HepG2 (cell line): ENCODE measurements around the gene PGLYRP4. TPM values are rescaled to one million over a fixed set of nuclear protein-coding genes. Genes with fewer than 3 reads are reported as not detected.

Source experiments
- ATAC-seq: fragments of 200-7000 bp; cut with Tn5 transposase; 3 replicates; pipeline ENCODE4 v1.9.1; 2020; ENCODE audit warnings: mild to moderate bottlenecking, moderate library complexity
- BruUV-seq: library from RNA; stranded (reverse); fragments of 400-500 nt; replicated peaks from 2 replicates; lab custom pipeline; 2021; lab: Mats Ljungman, UMichigan
- CTCF ChIA-PET: fragments of 300-600 bp; formaldehyde crosslinking; extraction: SDS; loops from one replicate; lab custom pipeline; 2021; ENCODE audit warnings: low total read pairs, inconsistent platforms, low intra/inter-chr PET ratio; lab: Yijun Ruan, JAX
- POLR2A ChIA-PET: fragments of 350-600 bp; sonication (Branson Sonifier 250); formaldehyde crosslinking; loops from one replicate; lab custom pipeline; 2020; ENCODE audit warnings: antibody characterized with exemption, inconsistent platforms; lab: Yijun Ruan, JAX
- DNase-seq: peaks from one replicate; pipeline ENCODE4 v3.0.0-alpha.2; 2015; ENCODE audit warnings: low spot score
- FAIRE-seq: peaks from 3 replicates; lab custom pipeline; 2011; peaks lifted over from hg19 to GRCh38; lab: Jason Lieb, UNC
- H2AFZ ChIP-seq: one replicate; pipeline ENCODE4 v1.6.1; 2011; ENCODE audit warnings: low read length, inconsistent platforms
- H3K27ac ChIP-seq: fragments of 300-600 bp; 3 replicates; pipeline ENCODE4 v1.8.0; 2011; ENCODE audit warnings: mixed run types, mild to moderate bottlenecking, mixed read lengths, low read length, inconsistent platforms; ENCODE audit not compliant: insufficient read depth; ENCODE audit errors: extremely low read length
- H3K27me3 ChIP-seq, 2 experiments: fragments of 200-600 bp in 1 of 2; 2 replicates in 1 of 2; 3 replicates in 1 of 2; pipeline versions ENCODE4 v1.6.0 to v1.8.0; 2011; ENCODE audit warnings: low read length in 2 of 2, mild to moderate bottlenecking in 2 of 2, moderate library complexity in 2 of 2, inconsistent platforms in 1 of 2; ENCODE audit not compliant: insufficient read depth in 2 of 2, control insufficient read depth in 1 of 2
- H3K36me3 ChIP-seq, 2 experiments: fragments of 200-600 bp in 1 of 2; replicated peaks in 1 of 2; 2 replicates in 1 of 2; 3 replicates in 1 of 2; pipeline versions ENCODE4 v1.5.1 to v1.8.0; 2011; ENCODE audit warnings: low read length in 2 of 2, inconsistent platforms in 1 of 2; ENCODE audit not compliant: insufficient read depth in 2 of 2, control insufficient read depth in 1 of 2
- H3K4me1 ChIP-seq: 2 replicates; pipeline ENCODE4 v1.5.1; 2012; ENCODE audit warnings: low read length, inconsistent platforms; ENCODE audit not compliant: insufficient read depth
- H3K4me2 ChIP-seq: 2 replicates; pipeline ENCODE4 v1.6.0; 2011; ENCODE audit warnings: low read depth, low read length, inconsistent platforms
- H3K4me3 ChIP-seq, 3 experiments: fragments of 200-600 bp in 1 of 3; sonication (generic), shearing (Covaris generic) in 1 of 3; replicated peaks in 1 of 3; 2 replicates each; pipeline ENCODE4 v1.5.1; 2011 to 2016; ENCODE audit warnings: low read length in 3 of 3, inconsistent platforms in 2 of 3, low read depth in 2 of 3, mild to moderate bottlenecking in 2 of 3, control low read depth in 1 of 3, mixed read lengths in 1 of 3; ENCODE audit not compliant: insufficient read depth in 1 of 3
- H3K79me2 ChIP-seq: one replicate; pipeline ENCODE4 v1.6.1; 2011; ENCODE audit warnings: low read length, inconsistent platforms; ENCODE audit not compliant: insufficient read depth
- H3K9ac ChIP-seq: 2 replicates; pipeline ENCODE4 v1.6.0; 2011; ENCODE audit warnings: mild to moderate bottlenecking, low read depth, low read length, inconsistent platforms; ENCODE audit not compliant: insufficient read depth
- H3K9me3 ChIP-seq: 2 replicates; pipeline ENCODE4 v1.5.1; 2012; ENCODE audit warnings: mild to moderate bottlenecking, low read length
- H4K20me1 ChIP-seq: 2 replicates; pipeline ENCODE4 v1.6.0; 2011; ENCODE audit warnings: inconsistent platforms, mild to moderate bottlenecking, low read length, moderate library complexity; ENCODE audit not compliant: insufficient read depth
- AFF4 ChIP-seq: sonication (generic); formaldehyde crosslinking; IDR thresholded peaks from 2 replicates; pipeline ENCODE4 v1.4.0; 2020; ENCODE audit warnings: missing genetic modification reagents
- HDAC2 ChIP-seq: sonication (generic); formaldehyde crosslinking; IDR thresholded peaks from 2 replicates; pipeline ENCODE4 v1.4.0; 2020; ENCODE audit warnings: missing genetic modification reagents
- MTA3 ChIP-seq: sonication (generic); formaldehyde crosslinking; IDR thresholded peaks from 2 replicates; pipeline ENCODE4 v1.4.0; 2020; ENCODE audit warnings: missing genetic modification reagents
- MXI1 ChIP-seq: IDR thresholded peaks from 3 replicates; pipeline ENCODE4 v1.6.1; 2012; ENCODE audit warnings: low read depth, low read length, inconsistent platforms, borderline replicate concordance
- TRIM24 ChIP-seq: sonication (generic); formaldehyde crosslinking; IDR thresholded peaks from 2 replicates; pipeline ENCODE4 v1.8.0; 2022; ENCODE audit warnings: mild to moderate bottlenecking, missing genetic modification reagents
- WIZ ChIP-seq: sonication (generic); formaldehyde crosslinking; IDR thresholded peaks from 2 replicates; pipeline ENCODE4 v1.5.1; 2020; ENCODE audit warnings: mild to moderate bottlenecking, missing genetic modification reagents
- XRCC5 ChIP-seq: fragments of 200-400 bp; formaldehyde crosslinking; optimal IDR thresholded peaks from 2 replicates; pipeline ENCODE3; 2017; ENCODE audit warnings: mild to moderate bottlenecking, low read length
- ZNF34 ChIP-seq: sonication (generic); formaldehyde crosslinking; IDR thresholded peaks from 2 replicates; pipeline ENCODE4 v1.4.0; 2020; ENCODE audit warnings: mild to moderate bottlenecking, missing genetic modification reagents, borderline replicate concordance
- ZNF441 ChIP-seq: sonication (generic); formaldehyde crosslinking; IDR thresholded peaks from 2 replicates; pipeline ENCODE4 v1.7.0; 2021; ENCODE audit warnings: missing genetic modification reagents, borderline replicate concordance
- ZNF512 ChIP-seq: sonication (generic); formaldehyde crosslinking; IDR thresholded peaks from 2 replicates; pipeline ENCODE4 v1.4.0; 2020; ENCODE audit warnings: mild to moderate bottlenecking, missing genetic modification reagents
- ZNF816 ChIP-seq: sonication (generic); formaldehyde crosslinking; IDR thresholded peaks from 2 replicates; pipeline ENCODE4 v1.8.0; 2022; ENCODE audit warnings: missing genetic modification reagents, mild to moderate bottlenecking, borderline replicate concordance
- WGBS: methylation state at CpG from one replicate; pipeline ENCODE4 v1.1.6; 2017; ENCODE audit warnings: low lambda C conversion rate; 5-methylcytosine and 5-hydroxymethylcytosine counted together
- in situ Hi-C: cut with HindIII; loops from 2 replicates; pipeline ENCODE4 v1.10.0; 2017; ENCODE audit warnings: low pct_unique_long_range_greater_than_20kb; ENCODE audit not compliant: extremely low pct_ligation_motif_present
- intact Hi-C: fragments of 100-400 bp; cut with micrococcal nuclease; formaldehyde crosslinking; loops from one replicate; pipeline ENCODE4 v1.10.0; 2022; ENCODE audit not compliant: unreplicated experiment
- polyA plus RNA-seq, 8 experiments: library from polyadenylated mRNA; depleted of rRNA in 3 of 8; stranded (reverse) in 7 of 8; unstranded in 1 of 8; fragments of >200 nt; fragmentation: Illumina TruSeq in 4 of 8; extraction: Trizol in 4 of 8; gene quantifications; 2 replicates each; pipeline versions ENCODE4 v1.2.1 to v1.2.3, GENCODE V29; 2011 to 2016; ENCODE audit warnings: low read depth in 4 of 8, missing spikeins in 1 of 8, mixed read lengths in 1 of 8; ENCODE audit not compliant: insufficient read depth in 1 of 8
- total RNA-seq, 5 experiments: library from RNA; depleted of rRNA; stranded (reverse); fragments of >200 nt; fragmentation: Illumina TruSeq; extraction: Trizol; gene quantifications; 2 replicates each; pipeline ENCODE4 v1.2.3, GENCODE V29; 2016; ENCODE audit warnings: low read depth in 1 of 5
- TF ChIP-seq, protein P1 (sequence below): sonication (generic); formaldehyde crosslinking; IDR thresholded peaks from 2 replicates; pipeline ENCODE4 v1.4.0; 2020; ENCODE audit warnings: missing genetic modification reagents

Gene PGLYRP4
- total and polyA plus RNA-seq, 2 of the 13 experiments (the other 11 are each of a cell fraction or from before 2014, with no cell fraction given), result not detected

DNA sequence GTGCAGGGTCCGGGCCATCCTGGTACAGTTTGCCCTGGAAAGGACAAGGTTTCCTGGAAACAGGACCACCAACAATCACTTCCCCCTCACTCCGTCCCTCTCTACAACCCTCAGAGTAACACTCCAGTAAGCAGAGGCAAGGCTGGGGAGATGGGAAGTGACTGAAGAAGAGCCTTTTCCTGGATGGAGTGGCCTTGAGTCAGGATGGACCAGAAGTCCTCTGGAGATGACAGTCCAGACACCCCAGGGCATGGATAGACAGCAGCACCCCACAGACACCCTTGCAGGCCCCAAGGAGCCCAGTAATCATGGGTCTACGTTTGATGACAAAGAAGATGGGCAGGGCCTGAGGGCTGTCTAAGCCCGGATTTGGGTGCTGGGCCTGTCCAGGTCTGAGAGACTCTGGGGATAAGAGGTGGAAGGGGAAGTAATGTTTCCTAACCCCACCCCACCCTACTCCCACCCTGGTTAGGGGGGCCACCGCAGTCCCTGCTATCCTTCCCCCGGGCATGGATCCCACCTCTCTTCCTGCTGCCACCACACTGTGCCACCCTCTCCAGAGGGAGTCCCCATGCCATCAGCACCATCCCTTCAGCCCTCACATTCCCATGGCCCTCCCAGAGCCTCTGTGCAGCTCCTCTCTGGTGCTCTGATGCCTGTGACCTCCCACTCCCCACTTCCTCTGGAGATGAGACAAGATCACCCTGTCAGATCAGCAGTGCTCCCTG is 49.4 kb upstream of the PGLYRP4 start:
- CTCF ChIA-PET, result no interaction called here
- no peaks in the 10 kb centered on the region for H3K9me3 ChIP-seq
- no peak overlapping the region for H2AFZ ChIP-seq
- no peaks in the 10 kb centered on the region for H4K20me1 ChIP-seq
- in situ Hi-C loops, result no loop called here
- H3K4me1 ChIP-seq, result no peaks in the 10 kb centered on the region
- no peak for TF ChIP-seq XRCC5
- no peak for TF ChIP-seq MTA3 (CRISPR knock-in tag)
- no peak for TF ChIP-seq MXI1
- TF ChIP-seq ZNF816 (CRISPR knock-in tag), result no peak
- TF ChIP-seq, protein P1, sequence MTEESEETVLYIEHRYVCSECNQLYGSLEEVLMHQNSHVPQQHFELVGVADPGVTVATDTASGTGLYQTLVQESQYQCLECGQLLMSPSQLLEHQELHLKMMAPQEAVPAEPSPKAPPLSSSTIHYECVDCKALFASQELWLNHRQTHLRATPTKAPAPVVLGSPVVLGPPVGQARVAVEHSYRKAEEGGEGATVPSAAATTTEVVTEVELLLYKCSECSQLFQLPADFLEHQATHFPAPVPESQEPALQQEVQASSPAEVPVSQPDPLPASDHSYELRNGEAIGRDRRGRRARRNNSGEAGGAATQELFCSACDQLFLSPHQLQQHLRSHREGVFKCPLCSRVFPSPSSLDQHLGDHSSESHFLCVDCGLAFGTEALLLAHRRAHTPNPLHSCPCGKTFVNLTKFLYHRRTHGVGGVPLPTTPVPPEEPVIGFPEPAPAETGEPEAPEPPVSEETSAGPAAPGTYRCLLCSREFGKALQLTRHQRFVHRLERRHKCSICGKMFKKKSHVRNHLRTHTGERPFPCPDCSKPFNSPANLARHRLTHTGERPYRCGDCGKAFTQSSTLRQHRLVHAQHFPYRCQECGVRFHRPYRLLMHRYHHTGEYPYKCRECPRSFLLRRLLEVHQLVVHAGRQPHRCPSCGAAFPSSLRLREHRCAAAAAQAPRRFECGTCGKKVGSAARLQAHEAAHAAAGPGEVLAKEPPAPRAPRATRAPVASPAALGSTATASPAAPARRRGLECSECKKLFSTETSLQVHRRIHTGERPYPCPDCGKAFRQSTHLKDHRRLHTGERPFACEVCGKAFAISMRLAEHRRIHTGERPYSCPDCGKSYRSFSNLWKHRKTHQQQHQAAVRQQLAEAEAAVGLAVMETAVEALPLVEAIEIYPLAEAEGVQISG, result no peak
- no peak for TF ChIP-seq ZNF441 (CRISPR knock-in tag)
- TF ChIP-seq ZNF34 (CRISPR knock-in tag), result no peak
- TF ChIP-seq TRIM24 (CRISPR knock-in tag), result no peak
- no peak for TF ChIP-seq ZNF512 (CRISPR knock-in tag)
- TF ChIP-seq AFF4, result no peak
- TF ChIP-seq HDAC2, result no peak
- TF ChIP-seq WIZ (CRISPR knock-in tag), result no peak
- TF ChIP-seq, all 625 proteins: peak for 0
- DNase-seq (no peak), FAIRE-seq (no peak), ATAC-seq (no peak)
- Histone ChIP-seq H3K27ac (no peak overlapping the region), H3K9ac (no peak overlapping the region), H3K4me2 (no peak overlapping the region), H3K4me3 (no peak overlapping the region), H3K79me2 (no peaks in the 10 kb centered on the region), H3K27me3 (peaks cover 2 to 59% of the 10 kb centered on the region in 2 experiments; a peak in 4 of 5 replicates), H3K36me3 (no peaks in the 10 kb centered on the region)
- 2% methylated on average over 6 of the region's 6 CpGs for WGBS
- intact Hi-C loops, result loop anchor here (10.0 kb wide), 2 partner anchors 63 to 1003 kb away; no protein-coding TSS in a partner anchor
- POLR2A ChIA-PET, result no interaction called here
- BruUV-seq, result no TSS peak
